Upper lobe of left lung (tissue), 6 donors: ENCODE results near the gene CLRN3. TPM values are rescaled to one million over a fixed set of nuclear protein-coding genes. Genes with fewer than 3 reads are reported as not detected.
A peak's percentile ranks its signal among the peaks of the same experiment; 100 is the strongest.

Source experiments
- ATAC-seq, 2 donors: fragments of 200-7000 bp; cut with Tn5 transposase; one replicate each; pipeline ENCODE4 v1.9.1; 2022; ENCODE audit warnings: mild to moderate bottlenecking in 2 of 2, moderate library complexity in 2 of 2; ENCODE audit not compliant: low FRiP score in 2 of 2
- DNase-seq, 2 donors: peaks; one replicate each; pipeline ENCODE4 v3.0.0-alpha.2; 2019 to 2020
- H3K27ac ChIP-seq, 4 donors: fragments of 200-600 bp; sonication (generic); one replicate each; pipeline ENCODE4 v1.5.1; 2016 to 2019
- H3K27me3 ChIP-seq, 4 donors: fragments of 200-600 bp; sonication (generic); one replicate each; pipeline ENCODE4 v1.5.1; 2017 to 2019
- H3K36me3 ChIP-seq, 4 donors: fragments of 200-600 bp; sonication (generic); one replicate each; pipeline ENCODE4 v1.5.1; 2016 to 2019
- H3K4me1 ChIP-seq, 4 donors: fragments of 200-600 bp; sonication (generic); one replicate each; pipeline ENCODE4 v1.5.1; 2018 to 2019
- H3K4me3 ChIP-seq, 4 donors: fragments of 200-600 bp; sonication (generic); one replicate each; pipeline ENCODE4 v1.5.1; 2017 to 2019; ENCODE audit warnings: mild to moderate bottlenecking in 2 of 4, moderate library complexity in 1 of 4
- H3K9me3 ChIP-seq, 4 donors: fragments of 200-600 bp; sonication (generic); one replicate each; pipeline ENCODE4 v1.5.1; 2018 to 2019
- CTCF ChIP-seq, 6 experiments: fragments of 450-650 bp in 4 of 6; fragments of 200-600 bp in 2 of 6; sonication (generic) in 2 of 6; IDR thresholded peaks; one replicate each; pipeline ENCODE4 v1.5.1; 2016 to 2019; ENCODE audit warnings: antibody characterized with exemption in 6 of 6
- EP300 ChIP-seq, 4 donors: sonication (generic); formaldehyde crosslinking; IDR thresholded peaks; one replicate each; pipeline ENCODE4 v1.5.1; 2017; ENCODE audit warnings: antibody characterized with exemption in 4 of 4, control low read depth in 2 of 4
- POLR2A ChIP-seq, 4 donors: fragments of 450-650 bp; IDR thresholded peaks; one replicate each; pipeline ENCODE4 v1.5.1; 2016 to 2017; ENCODE audit warnings: antibody characterized with exemption in 4 of 4, mild to moderate bottlenecking in 2 of 4
- POLR2AphosphoS5 ChIP-seq, 2 donors: sonication (generic); formaldehyde crosslinking; IDR thresholded peaks; one replicate each; pipeline ENCODE4 v1.5.1; 2017; ENCODE audit warnings: antibody characterized with exemption in 2 of 2
- WGBS, 2 donors: methylation state at CpG; one replicate each; pipeline ENCODE4 v1.1.5; 2017 to 2018; 5-methylcytosine and 5-hydroxymethylcytosine counted together
- total RNA-seq, 6 donors: library from RNA; depleted of rRNA in 4 of 6; stranded (reverse); fragments of >200 nt in 4 of 6; gene quantifications; one replicate each; pipeline versions ENCODE4 v1.1.0 to v1.2.1, GENCODE V29; 2016 to 2021
- donor health status: DM: no; HTN: no; CAD: no; lungs with moderate emphysema.
- donor health status: DM: no; HTN: yes; CAD: no; lungs with severe emphysema.

The CLRN3 gene
- total RNA-seq, 6 donors from 2014 or later: 0.37 to 0.49 TPM; not detected in 4

- ATAC-seq: no peak
These were observed 44.3 kb upstream of the CLRN3 start for GRCh38 chr10:127937069-127937468.

GRCh38 chr10:127935071-127935561 is 42.4 kb upstream of the CLRN3 start:
- H3K4me3 ChIP-seq: no peak overlapping the region
- H3K27me3 ChIP-seq: no peaks in the 10 kb centered on the region
- peaks cover 0 to 4% (median 0%) of the 10 kb centered on the region in 4 donors for H3K36me3 ChIP-seq
- no peak overlapping the region for H3K27ac ChIP-seq
- no peaks in the 10 kb centered on the region for H3K9me3 ChIP-seq
- peak in 1 of 2 donors; percentile 55 for DNase-seq
- WGBS, 2 donors: 75 to 81% methylated on average over 7 to 16 of the region's 16 CpGs
- no peaks in the 10 kb centered on the region for H3K4me1 ChIP-seq
- peak in 1 of 2 donors; percentile 41 for ATAC-seq
- no peak for TF ChIP-seq CTCF (IDR thresholded peaks at IDR 0.05)
- no peak for TF ChIP-seq EP300 (IDR thresholded peaks at IDR 0.05)
- no peak for TF ChIP-seq POLR2A (IDR thresholded peaks at IDR 0.05)
- TF ChIP-seq POLR2AphosphoS5 (IDR thresholded peaks at IDR 0.05): no peak

More at GRCh38 chr10:127937069-127937468, 44.3 kb upstream of the CLRN3 start:
- DNase-seq: no peak
- Histone ChIP-seq H3K27ac (no peak overlapping the region), H3K4me3 (no peak overlapping the region), H3K4me1 (no peaks in the 10 kb centered on the region), H3K9me3 (no peaks in the 10 kb centered on the region), H3K36me3 (peaks cover 0 to 4% (median 0%) of the 10 kb centered on the region in 4 donors), H3K27me3 (no peaks in the 10 kb centered on the region)
- TF ChIP-seq POLR2A (IDR thresholded peaks at IDR 0.05): no peak
- no peak for TF ChIP-seq POLR2AphosphoS5 (IDR thresholded peaks at IDR 0.05)
- no peak for TF ChIP-seq CTCF (IDR thresholded peaks at IDR 0.05)
- no peak for TF ChIP-seq EP300 (IDR thresholded peaks at IDR 0.05)

- H3K36me3 ChIP-seq: peaks cover 0 to 4% (median 0%) of the 10 kb centered on the region in 4 donors
- no peaks in the 10 kb centered on the region for H3K27me3 ChIP-seq
- WGBS, 2 donors: 91 to 96% methylated on average over 14 of the region's 14 CpGs
- DNase-seq: peak in 1 of 2 donors; percentile 37
- TF ChIP-seq EP300 (IDR thresholded peaks at IDR 0.05) (no peak), POLR2A (IDR thresholded peaks at IDR 0.05) (no peak), POLR2AphosphoS5 (IDR thresholded peaks at IDR 0.05) (no peak), CTCF (IDR thresholded peaks at IDR 0.05) (no peak)
- no peak overlapping the region for H3K27ac ChIP-seq
- no peaks in the 10 kb centered on the region for H3K4me1 ChIP-seq
- peak in 1 of 2 donors; percentile 58 for ATAC-seq
- H3K9me3 ChIP-seq: no peaks in the 10 kb centered on the region
- no peak overlapping the region for H3K4me3 ChIP-seq
These were observed 41.6 kb upstream of the CLRN3 start for GRCh38 chr10:127934383-127934782.

GRCh38 chr10:127933271-127933670 is 40.5 kb upstream of the CLRN3 start:
- no peak for DNase-seq
- no peak for ATAC-seq
- TF ChIP-seq EP300 (IDR thresholded peaks at IDR 0.05) (no peak), POLR2A (IDR thresholded peaks at IDR 0.05) (no peak), POLR2AphosphoS5 (IDR thresholded peaks at IDR 0.05) (no peak), CTCF (IDR thresholded peaks at IDR 0.05) (no peak)
- Histone ChIP-seq H3K27me3 (no peaks in the 10 kb centered on the region), H3K9me3 (no peaks in the 10 kb centered on the region), H3K4me3 (no peak overlapping the region), H3K36me3 (peaks cover 0 to 4% (median 0%) of the 10 kb centered on the region in 4 donors), H3K4me1 (peaks cover 2 to 8% (median 3%) of the 10 kb centered on the region in 4 donors), H3K27ac (no peak overlapping the region)
- 87% methylated on average over 5 of the region's 5 CpGs for WGBS, 2 donors
